ENCODE results near the gene CCDC141.

The CCDC141 gene

DNA sequence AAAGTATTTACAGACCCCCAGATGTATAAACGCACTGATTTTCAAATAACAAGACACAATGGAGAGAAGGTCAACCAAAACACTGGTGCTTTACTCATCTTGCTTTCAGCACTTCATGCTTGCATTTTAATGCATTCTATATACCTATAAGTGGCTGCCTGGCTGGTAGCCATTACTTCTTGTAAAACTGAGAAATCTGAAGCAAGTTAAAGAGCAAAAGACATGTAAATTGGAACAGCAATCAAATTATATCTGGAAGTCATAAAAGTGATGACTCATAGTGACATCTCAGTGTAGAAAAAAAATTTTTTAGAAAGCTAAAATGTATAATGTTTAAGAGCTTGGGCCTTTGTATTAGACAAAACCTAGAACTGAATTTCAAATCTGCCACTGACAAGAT, 106.2 kb downstream of the CCDC141 start:
- DNase-seq (no peak), ATAC-seq (replicated peaks) (no peak)
- no peaks in the 10 kb centered on the region for H3K27me3 Mint-ChIP-seq
- no peaks in the 10 kb centered on the region for H3K36me3 Mint-ChIP-seq (ENCODE audit: insufficient read depth)
- H3K4me3 Mint-ChIP-seq, result no peak overlapping the region
- peaks cover 0 to 4% of the 10 kb centered on the region in 2 donors for H3K9me3 Mint-ChIP-seq
- no peaks in the 10 kb centered on the region for H3K4me1 Mint-ChIP-seq (ENCODE audit: low read depth in 2 of 2)
- H3K27ac Mint-ChIP-seq, result no peak overlapping the region

DNA sequence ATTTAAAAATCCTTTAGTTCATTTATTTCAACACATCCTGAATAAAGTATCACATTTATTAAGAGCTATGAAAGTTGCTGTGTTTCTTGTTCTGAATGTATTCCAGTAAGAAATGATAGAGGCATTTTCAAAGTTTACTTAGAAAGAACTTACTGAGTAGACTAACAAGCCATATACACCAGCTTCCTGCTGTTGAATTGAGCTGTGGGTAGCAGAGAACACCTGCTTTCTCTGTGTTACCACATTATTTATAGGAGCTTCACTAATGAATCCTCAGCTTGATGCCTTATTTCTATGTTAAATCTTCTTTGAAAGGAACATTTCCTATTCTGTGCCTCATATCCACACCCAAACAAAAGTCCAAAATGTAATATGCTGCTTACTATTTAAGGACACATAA, 115.4 kb downstream of the CCDC141 start:
- H3K4me3 Mint-ChIP-seq, result no peak overlapping the region
- no peak for ATAC-seq (replicated peaks)
- H3K36me3 Mint-ChIP-seq (ENCODE audit: insufficient read depth), result no peaks in the 10 kb centered on the region
- peaks cover 2 to 8% of the 10 kb centered on the region in 2 donors for H3K9me3 Mint-ChIP-seq
- no peaks in the 10 kb centered on the region for H3K4me1 Mint-ChIP-seq (ENCODE audit: low read depth in 2 of 2)
- no peak for DNase-seq
- no peak overlapping the region for H3K27ac Mint-ChIP-seq
- no peaks in the 10 kb centered on the region for H3K27me3 Mint-ChIP-seq

DNA sequence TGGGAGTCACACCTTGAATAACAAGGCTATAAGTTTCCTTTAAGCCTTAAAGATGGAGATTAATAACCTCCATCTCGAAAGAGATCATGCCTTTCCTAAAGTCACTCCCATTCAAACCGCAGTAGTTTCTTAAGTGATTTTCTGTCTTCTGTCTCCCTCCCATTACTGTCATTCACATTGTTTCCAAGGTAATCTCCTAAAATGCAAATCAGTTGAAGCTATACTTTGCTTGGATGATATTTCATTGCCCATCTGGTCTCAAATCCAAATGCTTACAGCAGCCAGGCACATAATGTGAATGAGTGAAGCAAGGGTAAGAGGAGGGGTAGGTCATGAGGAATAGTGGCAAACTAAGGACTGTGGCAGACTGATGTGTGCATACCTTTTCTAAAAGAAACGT, 116.4 kb downstream of the CCDC141 start:
- ATAC-seq (replicated peaks), result no peak

DNA sequence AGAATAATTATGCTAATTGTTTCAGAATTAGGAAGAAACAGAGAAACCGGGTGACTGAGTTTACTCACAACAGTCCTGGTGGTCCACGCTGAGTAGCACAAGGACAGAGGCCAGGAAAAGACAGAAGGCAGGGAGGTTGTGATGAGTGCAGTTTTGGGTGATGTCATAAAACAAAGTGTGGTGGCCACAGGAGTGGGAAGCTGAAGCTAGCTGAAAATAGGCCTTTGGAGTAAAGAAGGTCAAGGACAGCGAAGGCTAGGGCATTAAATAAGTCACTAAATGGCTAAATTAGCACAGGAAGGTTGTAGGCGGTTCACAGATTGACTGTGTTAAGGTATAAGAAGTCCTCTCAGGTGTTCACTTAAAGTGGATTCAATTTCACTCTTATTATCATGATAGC, 121.9 kb downstream of the CCDC141 start:
- ATAC-seq (replicated peaks) (no peak), DNase-seq (no peak)
- no peaks in the 10 kb centered on the region for H3K36me3 Mint-ChIP-seq (ENCODE audit: insufficient read depth)
- no peak overlapping the region for H3K27ac Mint-ChIP-seq
- peaks cover 0 to 10% of the 10 kb centered on the region in 2 donors for H3K27me3 Mint-ChIP-seq
- H3K4me1 Mint-ChIP-seq (ENCODE audit: low read depth in 2 of 2), result no peaks in the 10 kb centered on the region
- H3K9me3 Mint-ChIP-seq, result no peaks in the 10 kb centered on the region
- no peak overlapping the region for H3K4me3 Mint-ChIP-seq

More for the DNA sequence above, 116.4 kb downstream of the CCDC141 start:
- no peak overlapping the region for H3K27ac Mint-ChIP-seq
- no peak overlapping the region for H3K4me3 Mint-ChIP-seq
- no peaks in the 10 kb centered on the region for H3K4me1 Mint-ChIP-seq (ENCODE audit: low read depth in 2 of 2)
- DNase-seq, result no peak
- H3K27me3 Mint-ChIP-seq, result no peaks in the 10 kb centered on the region
- peaks cover 2 to 8% of the 10 kb centered on the region in 2 donors for H3K9me3 Mint-ChIP-seq
- H3K36me3 Mint-ChIP-seq (ENCODE audit: insufficient read depth), result no peaks in the 10 kb centered on the region

DNA sequence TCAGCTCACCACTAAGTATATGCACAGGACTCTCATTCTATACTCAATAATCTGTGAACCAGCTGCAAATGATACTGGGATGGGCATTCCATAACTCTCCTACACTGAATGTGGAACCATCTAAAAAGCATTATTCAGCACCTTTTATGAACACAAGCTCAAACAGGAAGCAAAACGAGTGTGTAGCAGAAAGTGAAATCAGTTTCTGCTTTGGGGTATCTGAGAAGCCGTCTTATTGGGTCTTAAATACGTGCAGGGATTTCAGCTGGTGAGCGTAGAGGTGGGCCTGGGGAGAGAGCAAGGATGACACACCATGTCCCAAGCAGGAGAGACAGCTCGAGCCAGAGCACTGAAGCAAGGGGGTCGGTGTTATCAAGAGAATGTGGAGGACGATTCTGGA, 122.8 kb downstream of the CCDC141 start:
- no peak for ATAC-seq (replicated peaks)
- Mint-ChIP-seq H3K27me3 (peaks cover 0 to 10% of the 10 kb centered on the region in 2 donors), H3K9me3 (no peaks in the 10 kb centered on the region), H3K4me1 (ENCODE audit: low read depth in 2 of 2) (no peaks in the 10 kb centered on the region), H3K27ac (no peak overlapping the region), H3K4me3 (no peak overlapping the region), H3K36me3 (ENCODE audit: insufficient read depth) (no peaks in the 10 kb centered on the region)
- no peak for DNase-seq

- ATAC-seq (replicated peaks) (no peak), DNase-seq (no peak)
- no peak overlapping the region for H3K27ac Mint-ChIP-seq
- no peaks in the 10 kb centered on the region for H3K36me3 Mint-ChIP-seq (ENCODE audit: insufficient read depth)
- no peaks in the 10 kb centered on the region for H3K9me3 Mint-ChIP-seq
- no peaks in the 10 kb centered on the region for H3K4me1 Mint-ChIP-seq (ENCODE audit: low read depth in 2 of 2)
- peaks cover 0 to 10% of the 10 kb centered on the region in 2 donors for H3K27me3 Mint-ChIP-seq
- H3K4me3 Mint-ChIP-seq, result no peak overlapping the region
Observed at GRCh38 chr2:178924817-178925216, 125.1 kb downstream of the CCDC141 start.

- no peak overlapping the region for H3K27ac Mint-ChIP-seq
- no peaks in the 10 kb centered on the region for H3K36me3 Mint-ChIP-seq (ENCODE audit: insufficient read depth)
- DNase-seq (no peak), ATAC-seq (replicated peaks) (no peak)
- H3K27me3 Mint-ChIP-seq, result peaks cover 0 to 10% of the 10 kb centered on the region in 2 donors
- no peaks in the 10 kb centered on the region for H3K9me3 Mint-ChIP-seq
- no peaks in the 10 kb centered on the region for H3K4me1 Mint-ChIP-seq (ENCODE audit: low read depth in 2 of 2)
- no peak overlapping the region for H3K4me3 Mint-ChIP-seq
Observed at GRCh38 chr2:178923546-178923945, 126.4 kb downstream of the CCDC141 start.

DNA sequence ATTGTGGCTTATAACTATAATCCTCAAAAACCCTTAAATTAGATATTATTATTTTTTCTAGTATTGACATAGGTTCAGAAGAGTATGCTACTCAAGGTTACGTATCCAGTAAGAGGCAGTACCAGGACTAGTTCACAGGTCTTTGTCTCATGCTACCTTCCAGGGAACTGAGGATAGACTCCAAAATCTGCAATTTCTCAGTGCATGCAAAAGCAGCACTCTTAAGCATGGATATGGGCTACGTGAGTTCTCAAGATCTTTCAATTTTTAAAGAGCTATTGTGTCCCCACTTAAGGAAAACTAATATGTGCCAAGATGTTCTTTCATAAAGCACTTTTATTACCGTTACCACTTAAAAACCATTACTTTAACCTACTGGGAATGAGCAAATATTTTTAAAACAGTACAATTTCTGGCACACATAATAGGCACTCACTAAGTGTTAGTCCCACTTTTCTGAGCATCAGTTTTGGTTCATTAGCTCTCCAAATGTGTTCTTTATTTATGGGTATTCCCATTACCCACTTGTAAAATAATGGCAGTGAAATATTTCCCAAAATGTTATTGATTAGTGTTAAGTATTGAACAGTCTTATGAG, 128.9 kb downstream of the CCDC141 start:
- Mint-ChIP-seq H3K4me1 (ENCODE audit: low read depth in 2 of 2) (no peaks in the 10 kb centered on the region), H3K36me3 (ENCODE audit: insufficient read depth) (no peaks in the 10 kb centered on the region), H3K27me3 (no peaks in the 10 kb centered on the region), H3K27ac (no peak overlapping the region), H3K4me3 (no peak overlapping the region), H3K9me3 (no peaks in the 10 kb centered on the region)
- no peak for ATAC-seq (replicated peaks)
- DNase-seq, result no peak

- Mint-ChIP-seq H3K9me3 (no peaks in the 10 kb centered on the region), H3K4me1 (ENCODE audit: low read depth in 2 of 2) (no peaks in the 10 kb centered on the region), H3K4me3 (no peak overlapping the region), H3K27ac (no peak overlapping the region), H3K36me3 (ENCODE audit: insufficient read depth) (no peaks in the 10 kb centered on the region), H3K27me3 (no peaks in the 10 kb centered on the region)
- DNase-seq (no peak), ATAC-seq (replicated peaks) (no peak)
Observed at GRCh38 chr2:178917555-178917954, 132.4 kb downstream of the CCDC141 start.

GRCh38 chr2:178915423-178916173, 134.3 kb downstream of the CCDC141 start:
- ATAC-seq (replicated peaks), result no peak
- Mint-ChIP-seq H3K36me3 (ENCODE audit: insufficient read depth) (no peaks in the 10 kb centered on the region), H3K9me3 (no peaks in the 10 kb centered on the region), H3K4me1 (ENCODE audit: low read depth in 2 of 2) (no peaks in the 10 kb centered on the region), H3K27me3 (no peaks in the 10 kb centered on the region), H3K27ac (no peak overlapping the region), H3K4me3 (no peak overlapping the region)
- DNase-seq, result no peak

- H3K9me3 Mint-ChIP-seq, result no peaks in the 10 kb centered on the region
- no peak overlapping the region for H3K4me3 Mint-ChIP-seq
- no peaks in the 10 kb centered on the region for H3K4me1 Mint-ChIP-seq (ENCODE audit: low read depth in 2 of 2)
- H3K36me3 Mint-ChIP-seq (ENCODE audit: insufficient read depth), result no peaks in the 10 kb centered on the region
- H3K27me3 Mint-ChIP-seq, result no peaks in the 10 kb centered on the region
- H3K27ac Mint-ChIP-seq, result no peak overlapping the region
- ATAC-seq (replicated peaks), result peak; percentile 60
- DNase-seq, result peak; percentile 25 to 39 (median 33)
Observed at GRCh38 chr2:178914259-178914849, 135.6 kb downstream of the CCDC141 start.

GRCh38 chr2:178913049-178913441, 136.9 kb downstream of the CCDC141 start:
- Mint-ChIP-seq H3K27ac (no peak overlapping the region), H3K4me1 (ENCODE audit: low read depth in 2 of 2) (no peaks in the 10 kb centered on the region), H3K27me3 (no peaks in the 10 kb centered on the region), H3K9me3 (no peaks in the 10 kb centered on the region), H3K36me3 (ENCODE audit: insufficient read depth) (no peaks in the 10 kb centered on the region), H3K4me3 (no peak overlapping the region)
- DNase-seq (no peak), ATAC-seq (replicated peaks) (no peak)

DNA sequence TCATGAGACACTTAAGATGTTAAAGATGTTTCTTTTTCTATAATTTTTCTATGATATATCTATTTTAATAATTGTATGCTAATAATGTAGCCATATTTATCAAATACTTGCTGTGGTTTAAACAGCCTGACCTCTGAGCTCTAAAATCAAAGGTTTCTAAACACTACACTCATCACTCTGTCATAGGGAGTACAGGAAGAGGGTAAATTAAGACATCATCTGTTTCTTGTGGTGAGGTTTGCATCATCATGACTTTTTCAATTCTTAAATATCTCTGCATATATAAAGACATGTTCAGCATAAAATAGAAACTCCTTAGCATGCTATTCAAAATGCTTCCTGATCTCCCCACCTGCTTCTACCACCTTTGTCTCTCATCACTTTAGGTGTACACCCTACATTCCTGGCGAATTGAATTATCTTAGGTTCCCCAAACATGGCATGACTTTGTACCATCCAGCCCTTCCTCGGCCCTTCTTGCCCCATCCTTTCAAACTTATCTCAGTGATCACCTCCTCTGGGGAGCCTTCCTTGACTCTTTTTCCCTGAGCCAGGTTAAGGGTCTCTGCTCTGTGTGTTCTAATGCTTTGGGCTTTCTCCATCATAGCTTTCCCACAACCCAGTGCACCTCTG, 137.4 kb downstream of the CCDC141 start:
- Mint-ChIP-seq H3K4me1 (ENCODE audit: low read depth in 2 of 2) (no peaks in the 10 kb centered on the region), H3K27ac (no peak overlapping the region), H3K9me3 (no peaks in the 10 kb centered on the region), H3K4me3 (no peak overlapping the region), H3K27me3 (no peaks in the 10 kb centered on the region), H3K36me3 (ENCODE audit: insufficient read depth) (no peaks in the 10 kb centered on the region)
- no peak for DNase-seq
- no peak for ATAC-seq (replicated peaks)

DNA sequence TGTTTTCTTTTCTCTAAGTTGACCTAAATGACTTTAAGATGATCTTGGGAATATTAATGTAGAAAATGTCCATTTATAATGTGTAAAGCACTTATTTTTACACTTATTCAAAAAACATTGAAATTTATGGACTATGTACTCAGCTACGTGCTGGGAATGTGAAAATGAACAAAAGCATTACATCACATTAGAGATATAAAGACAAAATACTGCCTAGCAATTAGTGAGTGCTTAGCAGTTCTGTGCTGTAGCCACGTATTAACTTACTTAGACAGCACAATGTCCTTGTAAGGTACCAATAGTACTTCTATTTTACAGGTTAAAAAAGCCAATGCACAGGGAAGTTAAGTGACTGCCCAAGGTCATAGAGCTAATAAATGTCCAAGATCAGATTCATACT, 138.9 kb downstream of the CCDC141 start:
- Mint-ChIP-seq H3K36me3 (ENCODE audit: insufficient read depth) (no peaks in the 10 kb centered on the region), H3K27me3 (no peaks in the 10 kb centered on the region), H3K27ac (no peak overlapping the region), H3K4me3 (no peak overlapping the region), H3K4me1 (ENCODE audit: low read depth in 2 of 2) (no peaks in the 10 kb centered on the region), H3K9me3 (no peaks in the 10 kb centered on the region)
- DNase-seq (no peak), ATAC-seq (replicated peaks) (no peak)
